Measurements from ENCODE around the gene FKRP. TPM values are rescaled to one million over a fixed set of nuclear protein-coding genes. Genes with fewer than 3 reads are reported as not detected.

FKRP gene
- total RNA-seq, 1 donor from 2014 or later, result 14.2 TPM

DNA sequence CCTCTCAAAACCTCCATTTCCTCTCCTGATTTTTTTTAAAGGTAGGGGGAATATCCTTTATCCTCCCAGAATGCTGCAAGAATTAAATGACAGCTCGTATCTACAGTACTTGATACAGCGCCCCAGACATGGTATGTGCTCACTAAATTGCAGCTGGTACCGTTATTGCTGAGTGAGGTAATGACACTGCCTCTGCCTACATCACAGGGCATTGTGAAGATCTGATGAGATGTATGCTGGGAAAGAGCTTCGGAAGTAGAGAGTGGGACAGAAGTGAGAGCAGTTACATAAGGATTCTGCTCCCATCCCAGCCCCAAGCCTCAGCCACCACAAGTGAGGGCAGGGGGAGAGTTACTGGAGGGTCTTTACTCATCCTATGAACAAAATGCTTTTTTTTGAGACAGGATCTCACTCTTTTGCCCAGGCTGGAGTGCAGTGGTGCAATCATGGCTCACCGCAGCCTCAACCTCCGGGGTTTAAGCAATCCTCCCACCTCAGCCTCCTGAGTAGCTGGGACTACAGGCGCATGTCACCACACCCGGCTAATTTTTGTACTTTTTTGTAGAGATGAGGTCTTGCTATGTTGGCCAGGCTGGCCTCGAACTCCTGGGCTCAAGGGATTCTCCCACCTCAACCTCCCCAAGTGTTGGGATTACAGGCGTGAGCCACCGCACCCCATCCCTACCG lies 1.7 kb upstream of the FKRP start:
- DNase-seq (no peak), ATAC-seq (no peak)
- H3K27ac ChIP-seq, result no peak overlapping the region
- TF ChIP-seq, protein P1, sequence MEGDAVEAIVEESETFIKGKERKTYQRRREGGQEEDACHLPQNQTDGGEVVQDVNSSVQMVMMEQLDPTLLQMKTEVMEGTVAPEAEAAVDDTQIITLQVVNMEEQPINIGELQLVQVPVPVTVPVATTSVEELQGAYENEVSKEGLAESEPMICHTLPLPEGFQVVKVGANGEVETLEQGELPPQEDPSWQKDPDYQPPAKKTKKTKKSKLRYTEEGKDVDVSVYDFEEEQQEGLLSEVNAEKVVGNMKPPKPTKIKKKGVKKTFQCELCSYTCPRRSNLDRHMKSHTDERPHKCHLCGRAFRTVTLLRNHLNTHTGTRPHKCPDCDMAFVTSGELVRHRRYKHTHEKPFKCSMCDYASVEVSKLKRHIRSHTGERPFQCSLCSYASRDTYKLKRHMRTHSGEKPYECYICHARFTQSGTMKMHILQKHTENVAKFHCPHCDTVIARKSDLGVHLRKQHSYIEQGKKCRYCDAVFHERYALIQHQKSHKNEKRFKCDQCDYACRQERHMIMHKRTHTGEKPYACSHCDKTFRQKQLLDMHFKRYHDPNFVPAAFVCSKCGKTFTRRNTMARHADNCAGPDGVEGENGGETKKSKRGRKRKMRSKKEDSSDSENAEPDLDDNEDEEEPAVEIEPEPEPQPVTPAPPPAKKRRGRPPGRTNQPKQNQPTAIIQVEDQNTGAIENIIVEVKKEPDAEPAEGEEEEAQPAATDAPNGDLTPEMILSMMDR (IDR thresholded peaks at IDR 0.05), result no peak
- no peaks in the 10 kb centered on the region for H3K36me3 ChIP-seq
- no peaks in the 10 kb centered on the region for H3K27me3 ChIP-seq
- intact Hi-C loops (cut with DNase I), result no loop called here
- peaks cover 36% of the 10 kb centered on the region for H3K4me1 ChIP-seq
- no peak overlapping the region for H3K4me3 ChIP-seq
- no peaks in the 10 kb centered on the region for H3K9me3 ChIP-seq

DNA sequence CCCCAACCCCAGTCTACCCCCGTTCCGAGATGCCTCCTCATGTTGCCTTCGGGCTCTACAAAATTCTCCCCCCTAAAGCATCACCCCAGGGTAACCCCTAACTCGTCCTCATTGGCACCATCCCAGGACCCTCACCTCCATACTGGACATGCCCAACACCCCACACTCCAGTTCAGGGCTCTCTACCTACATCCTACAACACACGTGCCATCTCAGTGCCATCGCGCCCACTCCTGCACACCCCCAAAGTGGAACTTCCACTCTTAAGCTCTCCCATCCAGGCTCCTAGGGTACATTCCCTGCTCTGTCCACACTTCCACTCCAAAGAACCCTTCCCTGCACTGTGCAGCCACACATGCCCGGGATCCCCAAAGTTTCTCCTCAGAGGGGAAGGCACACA lies 827 bp upstream of the FKRP start:
- Histone ChIP-seq H3K36me3 (no peaks in the 10 kb centered on the region), H3K4me3 (peak overlapping the region; percentile 97), H3K27ac (peak overlapping the region; percentile 88), H3K4me1 (peaks cover 32% of the 10 kb centered on the region), H3K9me3 (no peaks in the 10 kb centered on the region), H3K27me3 (no peaks in the 10 kb centered on the region)
- DNase-seq (no peak), ATAC-seq (peak; percentile 11)
- TF ChIP-seq, protein P1 (IDR thresholded peaks at IDR 0.05), result no peak
- intact Hi-C loops (cut with DNase I), result no loop called here

DNA sequence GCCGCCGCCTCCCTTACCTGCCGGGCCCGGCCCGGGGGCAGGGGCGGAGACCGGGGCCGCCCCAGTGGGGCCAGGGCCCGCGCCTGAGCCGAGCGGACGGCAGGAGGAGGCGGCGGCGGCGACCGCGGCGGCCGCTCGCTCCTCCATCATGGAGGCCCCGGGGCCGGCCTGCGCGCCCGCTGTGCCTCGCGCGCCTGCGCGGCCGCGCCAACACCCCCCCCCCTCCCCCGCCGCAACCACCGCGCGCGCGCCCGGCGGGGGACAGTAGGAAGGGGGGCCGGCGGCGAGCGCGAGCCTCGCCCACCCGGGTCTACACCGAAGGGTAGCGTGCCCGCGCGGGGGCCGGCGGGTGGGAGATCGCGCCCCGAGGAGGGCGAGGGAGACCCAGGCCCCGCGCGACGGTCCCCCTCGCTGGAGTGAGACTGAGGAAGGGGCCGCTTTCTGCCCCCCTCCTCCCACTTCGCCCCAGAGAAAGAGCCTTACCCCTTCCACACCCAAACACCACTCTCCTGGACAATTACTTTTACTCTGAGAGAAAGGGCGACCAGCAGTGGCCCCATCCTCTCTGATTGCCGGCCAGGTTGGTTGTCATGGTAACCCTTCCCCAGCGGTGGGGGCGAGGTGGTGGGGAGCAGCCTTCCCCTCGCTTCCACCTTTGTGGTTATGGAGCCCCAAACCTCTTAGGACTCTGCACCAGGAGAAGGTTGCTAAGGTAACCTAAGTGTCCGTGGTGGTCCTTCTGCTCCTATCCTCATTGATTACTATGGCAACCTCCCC lies 612 bp downstream of the FKRP start, which contains the start of gene STRN4:
Gene STRN4, minus strand, starts transcription at position 170 of the 777 bp plus-strand sequence. Its CDS starts 20 bp downstream, at position 150.
- peak; percentile 86 for ATAC-seq
- no peaks in the 10 kb centered on the region for H3K36me3 ChIP-seq
- peak within 1 kb of the TSS; percentile 88 for H3K27ac ChIP-seq
- DNase-seq, result peak; percentile 81
- H3K4me1 ChIP-seq, result peaks cover 26% of the 10 kb centered on the region
- H3K4me3 ChIP-seq, result peak within 1 kb of the TSS; percentile 97
- intact Hi-C loops (cut with DNase I), result no loop called here
- H3K9me3 ChIP-seq, result no peaks in the 10 kb centered on the region
- TF ChIP-seq, protein P1 (IDR thresholded peaks at IDR 0.05), result no peak
- H3K27me3 ChIP-seq, result no peaks in the 10 kb centered on the region

DNA sequence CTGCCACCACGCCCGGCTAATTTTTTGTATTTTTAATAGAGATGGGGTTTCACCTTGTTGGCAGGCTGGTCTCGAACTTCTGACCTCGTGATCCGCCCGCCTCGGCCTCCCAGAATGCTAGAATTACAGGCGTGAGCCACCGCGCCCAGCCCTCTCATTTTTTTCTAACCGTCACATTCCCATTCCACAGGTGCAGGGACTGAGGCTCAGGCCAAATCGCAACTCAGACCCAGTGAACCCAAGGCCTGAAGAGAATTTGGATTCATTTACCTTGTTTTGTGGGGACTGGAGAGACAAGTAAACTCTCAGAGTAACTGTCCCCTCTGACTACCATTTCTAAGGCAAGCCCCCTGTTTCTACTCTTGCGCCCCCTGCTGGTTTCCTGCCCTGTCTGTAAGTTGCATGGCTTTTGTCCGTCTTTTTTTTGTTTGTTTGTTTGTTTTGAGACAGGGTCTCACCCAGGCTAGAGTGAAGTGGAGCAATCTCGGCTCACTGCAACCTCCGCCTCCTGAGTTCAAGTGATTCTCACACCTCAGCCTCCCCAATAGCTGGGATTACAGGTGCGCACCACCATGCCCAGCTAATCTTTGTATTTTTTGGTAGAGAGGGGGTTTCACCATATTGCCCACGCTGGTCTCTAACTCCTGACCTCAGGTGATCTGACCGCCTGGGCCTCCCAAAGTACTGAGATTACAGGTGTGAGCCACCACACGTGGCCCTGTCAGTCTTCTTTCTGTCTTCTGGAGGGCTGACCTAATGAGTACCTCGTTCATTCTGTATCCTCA lies 2.7 kb downstream of the FKRP start:
- Histone ChIP-seq H3K4me3 (no peak overlapping the region), H3K4me1 (peaks cover 24% of the 10 kb centered on the region), H3K27ac (no peak overlapping the region), H3K9me3 (no peaks in the 10 kb centered on the region), H3K27me3 (no peaks in the 10 kb centered on the region), H3K36me3 (no peaks in the 10 kb centered on the region)
- TF ChIP-seq, protein P1 (IDR thresholded peaks at IDR 0.05), result peak; percentile 77
- intact Hi-C loops (cut with DNase I), result no loop called here
- ATAC-seq (peak; percentile 24), DNase-seq (peak; percentile 84)

DNA sequence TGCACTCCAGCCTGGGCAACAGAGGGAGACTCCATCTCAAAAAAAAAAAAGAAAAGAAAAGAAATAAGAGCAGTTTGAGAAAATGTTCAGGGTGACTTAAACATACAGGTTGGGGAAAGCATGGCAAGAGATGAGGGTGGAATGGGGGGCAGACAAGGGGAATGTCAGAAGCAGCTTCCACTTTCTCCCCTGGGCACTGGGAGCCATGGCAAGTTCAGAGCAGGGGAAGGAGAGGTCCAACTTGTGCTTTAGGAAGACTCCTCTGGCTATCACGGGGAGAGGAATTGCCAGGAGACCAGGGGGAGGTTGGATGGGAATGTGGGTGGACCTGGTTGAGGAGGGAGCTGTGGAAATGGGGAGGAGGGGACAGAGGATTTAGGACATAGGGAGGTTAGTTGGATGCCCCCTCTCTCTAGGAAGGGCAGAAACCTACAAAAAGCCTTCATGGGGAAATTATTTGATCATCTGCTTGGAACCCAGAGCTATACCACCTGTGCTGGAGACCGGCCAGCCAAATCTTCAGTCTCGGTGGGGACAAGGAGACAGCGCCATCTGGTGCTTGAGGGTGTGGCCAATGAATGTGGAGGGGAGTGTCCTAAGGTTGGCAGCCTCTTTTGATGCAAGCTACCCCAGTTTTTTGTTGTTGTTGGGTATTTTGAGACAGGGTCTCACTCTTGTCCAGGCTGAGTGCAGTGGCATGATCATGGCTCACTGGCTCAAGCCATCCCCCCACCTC lies 7.7 kb downstream of the FKRP start:
- H3K4me3 ChIP-seq, result no peak overlapping the region
- DNase-seq, result no peak
- H3K36me3 ChIP-seq, result no peaks in the 10 kb centered on the region
- TF ChIP-seq, protein P1 (IDR thresholded peaks at IDR 0.05), result peak; percentile 54
- peaks cover 4% of the 10 kb centered on the region for H3K4me1 ChIP-seq
- H3K9me3 ChIP-seq, result no peaks in the 10 kb centered on the region
- no peak overlapping the region for H3K27ac ChIP-seq
- intact Hi-C loops (cut with DNase I), result no loop called here
- no peaks in the 10 kb centered on the region for H3K27me3 ChIP-seq
- peak; percentile 62 for ATAC-seq

Data from upper lobe of right lung (tissue), 1 donor.